HepG2 (cell line): Measurements from ENCODE around the gene TBL2. TPM values are rescaled to one million over a fixed set of nuclear protein-coding genes. Genes with fewer than 3 reads are reported as not detected.

Experiments
- FOXP1 ChIP-seq, 2 experiments: fragments of 450-650 bp in 1 of 2; IDR thresholded peaks; 2 replicates each; pipeline ENCODE4 v1.6.1; 2017 to 2018; ENCODE audit warnings: antibody characterized with exemption in 1 of 2
- GPN1 ChIP-seq: sonication (generic); formaldehyde crosslinking; IDR thresholded peaks from 2 replicates; pipeline ENCODE4 v1.5.1; 2020; ENCODE audit warnings: missing genetic modification reagents, borderline replicate concordance
- GTF2F1 ChIP-seq: fragments of 150-350 bp; IDR thresholded peaks from 2 replicates; pipeline ENCODE4 v1.6.1; 2014; ENCODE audit warnings: low read length
- HNRNPK ChIP-seq: fragments of 200-400 bp; formaldehyde crosslinking; IDR thresholded peaks from 2 replicates; pipeline ENCODE4 v1.6.1; 2018; ENCODE audit warnings: low read length, low read depth, moderate library complexity, mild to moderate bottlenecking; ENCODE audit not compliant: poor library complexity, severe bottlenecking
- RARG ChIP-seq: sonication (generic); formaldehyde crosslinking; IDR thresholded peaks from 2 replicates; pipeline ENCODE4 v1.4.0; 2020; ENCODE audit warnings: low read depth, mild to moderate bottlenecking, missing genetic modification reagents
- SNRNP70 ChIP-seq: fragments of 200-400 bp; formaldehyde crosslinking; IDR thresholded peaks from 2 replicates; pipeline ENCODE4 v1.6.1; 2017; ENCODE audit warnings: mild to moderate bottlenecking, low read depth, low read length, moderate library complexity
- THYN1 ChIP-seq: sonication (generic); formaldehyde crosslinking; IDR thresholded peaks from 2 replicates; pipeline ENCODE4 v1.8.1; 2023; ENCODE audit warnings: low read depth, mild to moderate bottlenecking, moderate library complexity, missing genetic modification reagents, borderline replicate concordance
- U2AF1 ChIP-seq: fragments of 200-400 bp; formaldehyde crosslinking; optimal IDR thresholded peaks from 2 replicates; pipeline ENCODE3; 2017; ENCODE audit warnings: mild to moderate bottlenecking, low read depth, low read length
- ZBTB49 ChIP-seq: sonication (generic); formaldehyde crosslinking; IDR thresholded peaks from 2 replicates; pipeline ENCODE4 v1.4.0; 2020; ENCODE audit warnings: missing genetic modification reagents, borderline replicate concordance
- ZKSCAN5 ChIP-seq: sonication (generic); formaldehyde crosslinking; IDR thresholded peaks from 2 replicates; pipeline ENCODE4 v1.5.1; 2020; ENCODE audit warnings: mild to moderate bottlenecking, missing genetic modification reagents
- ZNF20 ChIP-seq: sonication (generic); formaldehyde crosslinking; IDR thresholded peaks from 2 replicates; pipeline ENCODE4 v1.4.0; 2020; ENCODE audit warnings: mild to moderate bottlenecking, moderate library complexity, missing genetic modification reagents
- ZNF33A ChIP-seq: sonication (generic); formaldehyde crosslinking; IDR thresholded peaks from 2 replicates; pipeline ENCODE4 v1.5.1; 2020; ENCODE audit warnings: missing genetic modification reagents, mild to moderate bottlenecking, moderate library complexity, borderline replicate concordance
- ZNF44 ChIP-seq: sonication (generic); formaldehyde crosslinking; IDR thresholded peaks from 2 replicates; pipeline ENCODE4 v1.5.1; 2020; ENCODE audit warnings: mild to moderate bottlenecking, missing genetic modification reagents
- ZNF644 ChIP-seq: IDR thresholded peaks from 2 replicates; pipeline ENCODE4 v1.6.1; 2016; ENCODE audit warnings: low read depth
- ZNF776 ChIP-seq: sonication (generic); formaldehyde crosslinking; IDR thresholded peaks from 2 replicates; pipeline ENCODE4 v1.4.0; 2020; ENCODE audit warnings: mild to moderate bottlenecking, missing genetic modification reagents
- ZSCAN5A ChIP-seq: sonication (generic); formaldehyde crosslinking; IDR thresholded peaks from 2 replicates; pipeline ENCODE4 v1.8.0; 2022; ENCODE audit warnings: mild to moderate bottlenecking, missing genetic modification reagents, borderline replicate concordance
- polyA plus RNA-seq, 8 experiments: library from polyadenylated mRNA; depleted of rRNA in 3 of 8; stranded (reverse) in 7 of 8; unstranded in 1 of 8; fragments of >200 nt; fragmentation: Illumina TruSeq in 4 of 8; extraction: Trizol in 4 of 8; gene quantifications; 2 replicates each; pipeline versions ENCODE4 v1.2.1 to v1.2.3, GENCODE V29; 2011 to 2016; ENCODE audit warnings: low read depth in 4 of 8, missing spikeins in 1 of 8, mixed read lengths in 1 of 8; ENCODE audit not compliant: insufficient read depth in 1 of 8
- total RNA-seq, 5 experiments: library from RNA; depleted of rRNA; stranded (reverse); fragments of >200 nt; fragmentation: Illumina TruSeq; extraction: Trizol; gene quantifications; 2 replicates each; pipeline ENCODE4 v1.2.3, GENCODE V29; 2016; ENCODE audit warnings: low read depth in 1 of 5
- TF ChIP-seq, protein P1 (sequence below): sonication (generic); formaldehyde crosslinking; IDR thresholded peaks from 2 replicates; pipeline ENCODE4 v1.9.0; 2021; ENCODE audit warnings: missing genetic modification reagents, borderline replicate concordance
- TF ChIP-seq, protein P2 (sequence below): sonication (generic); formaldehyde crosslinking; IDR thresholded peaks from 2 replicates; pipeline ENCODE4 v1.4.0; 2020; ENCODE audit warnings: missing genetic modification reagents

TBL2 gene
- total and polyA plus RNA-seq, 2 of the 13 experiments (the other 11 are each of a cell fraction or from before 2014, with no cell fraction given): 43.4 to 47.2 TPM

- TF ChIP-seq U2AF1: no peak
- TF ChIP-seq, protein P1, sequence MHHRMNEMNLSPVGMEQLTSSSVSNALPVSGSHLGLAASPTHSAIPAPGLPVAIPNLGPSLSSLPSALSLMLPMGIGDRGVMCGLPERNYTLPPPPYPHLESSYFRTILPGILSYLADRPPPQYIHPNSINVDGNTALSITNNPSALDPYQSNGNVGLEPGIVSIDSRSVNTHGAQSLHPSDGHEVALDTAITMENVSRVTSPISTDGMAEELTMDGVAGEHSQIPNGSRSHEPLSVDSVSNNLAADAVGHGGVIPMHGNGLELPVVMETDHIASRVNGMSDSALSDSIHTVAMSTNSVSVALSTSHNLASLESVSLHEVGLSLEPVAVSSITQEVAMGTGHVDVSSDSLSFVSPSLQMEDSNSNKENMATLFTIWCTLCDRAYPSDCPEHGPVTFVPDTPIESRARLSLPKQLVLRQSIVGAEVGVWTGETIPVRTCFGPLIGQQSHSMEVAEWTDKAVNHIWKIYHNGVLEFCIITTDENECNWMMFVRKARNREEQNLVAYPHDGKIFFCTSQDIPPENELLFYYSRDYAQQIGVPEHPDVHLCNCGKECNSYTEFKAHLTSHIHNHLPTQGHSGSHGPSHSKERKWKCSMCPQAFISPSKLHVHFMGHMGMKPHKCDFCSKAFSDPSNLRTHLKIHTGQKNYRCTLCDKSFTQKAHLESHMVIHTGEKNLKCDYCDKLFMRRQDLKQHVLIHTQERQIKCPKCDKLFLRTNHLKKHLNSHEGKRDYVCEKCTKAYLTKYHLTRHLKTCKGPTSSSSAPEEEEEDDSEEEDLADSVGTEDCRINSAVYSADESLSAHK: no peak
- no peak for TF ChIP-seq SNRNP70
- no peak for TF ChIP-seq ZKSCAN5 (CRISPR knock-in tag)
- no peak for TF ChIP-seq ZNF33A (CRISPR knock-in tag)
- TF ChIP-seq ZNF20 (CRISPR knock-in tag): no peak
- no peak; the same call in 1 of the 2 replicates for TF ChIP-seq ZSCAN5A
- TF ChIP-seq ZNF644 (CRISPR knock-in tag): no peak
- TF ChIP-seq FOXP1 (IDR thresholded peaks at IDR 0.05): no peak
- TF ChIP-seq FOXP1 (CRISPR knock-in tag; IDR thresholded peaks at IDR 0.05): no peak
- TF ChIP-seq GPN1 (CRISPR knock-in tag): no peak
- no peak for TF ChIP-seq THYN1
- TF ChIP-seq ZNF776: peak; percentile 97
- peak; percentile 98 for TF ChIP-seq ZNF44 (CRISPR knock-in tag)
- no peak; the same call in 1 of the 2 replicates for TF ChIP-seq ZBTB49
- TF ChIP-seq, protein P2, sequence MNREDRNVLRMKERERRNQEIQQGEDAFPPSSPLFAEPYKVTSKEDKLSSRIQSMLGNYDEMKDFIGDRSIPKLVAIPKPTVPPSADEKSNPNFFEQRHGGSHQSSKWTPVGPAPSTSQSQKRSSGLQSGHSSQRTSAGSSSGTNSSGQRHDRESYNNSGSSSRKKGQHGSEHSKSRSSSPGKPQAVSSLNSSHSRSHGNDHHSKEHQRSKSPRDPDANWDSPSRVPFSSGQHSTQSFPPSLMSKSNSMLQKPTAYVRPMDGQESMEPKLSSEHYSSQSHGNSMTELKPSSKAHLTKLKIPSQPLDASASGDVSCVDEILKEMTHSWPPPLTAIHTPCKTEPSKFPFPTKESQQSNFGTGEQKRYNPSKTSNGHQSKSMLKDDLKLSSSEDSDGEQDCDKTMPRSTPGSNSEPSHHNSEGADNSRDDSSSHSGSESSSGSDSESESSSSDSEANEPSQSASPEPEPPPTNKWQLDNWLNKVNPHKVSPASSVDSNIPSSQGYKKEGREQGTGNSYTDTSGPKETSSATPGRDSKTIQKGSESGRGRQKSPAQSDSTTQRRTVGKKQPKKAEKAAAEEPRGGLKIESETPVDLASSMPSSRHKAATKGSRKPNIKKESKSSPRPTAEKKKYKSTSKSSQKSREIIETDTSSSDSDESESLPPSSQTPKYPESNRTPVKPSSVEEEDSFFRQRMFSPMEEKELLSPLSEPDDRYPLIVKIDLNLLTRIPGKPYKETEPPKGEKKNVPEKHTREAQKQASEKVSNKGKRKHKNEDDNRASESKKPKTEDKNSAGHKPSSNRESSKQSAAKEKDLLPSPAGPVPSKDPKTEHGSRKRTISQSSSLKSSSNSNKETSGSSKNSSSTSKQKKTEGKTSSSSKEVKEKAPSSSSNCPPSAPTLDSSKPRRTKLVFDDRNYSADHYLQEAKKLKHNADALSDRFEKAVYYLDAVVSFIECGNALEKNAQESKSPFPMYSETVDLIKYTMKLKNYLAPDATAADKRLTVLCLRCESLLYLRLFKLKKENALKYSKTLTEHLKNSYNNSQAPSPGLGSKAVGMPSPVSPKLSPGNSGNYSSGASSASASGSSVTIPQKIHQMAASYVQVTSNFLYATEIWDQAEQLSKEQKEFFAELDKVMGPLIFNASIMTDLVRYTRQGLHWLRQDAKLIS: no peak
- TF ChIP-seq GTF2F1: no peak
- no peak for TF ChIP-seq HNRNPK
- no peak for TF ChIP-seq RARG
Measured at GRCh38 chr7:73557397-73558257, 20.8 kb downstream of the TBL2 start, which contains the start of gene BCL7B (continued).
